ENCODE data around the gene HRAS. TPM values are rescaled to one million over a fixed set of nuclear protein-coding genes. Genes with fewer than 3 reads are reported as not detected.

Gene HRAS
- total RNA-seq, 4 donors from 2014 or later, result 41.1 to 68.0 (median 53.8) TPM

- WGBS, 2 donors (ENCODE audit: low coverage in 1 of 2), result 84% methylated on average over 9 of the region's 20 CpGs; no CpG with 5 or more reads in 1 of the 2 donors
- Histone ChIP-seq H3K27me3 (peaks cover 64% of the 10 kb centered on the region), H3K27ac (no peak overlapping the region), H3K4me3 (no peak overlapping the region), H3K9me3 (no peaks in the 10 kb centered on the region), H3K36me3 (no peaks in the 10 kb centered on the region), H3K4me1 (peaks cover 0 to 46% (median 17%) of the 10 kb centered on the region in 3 donors)
- no peak for ATAC-seq
- TF ChIP-seq, protein P1, sequence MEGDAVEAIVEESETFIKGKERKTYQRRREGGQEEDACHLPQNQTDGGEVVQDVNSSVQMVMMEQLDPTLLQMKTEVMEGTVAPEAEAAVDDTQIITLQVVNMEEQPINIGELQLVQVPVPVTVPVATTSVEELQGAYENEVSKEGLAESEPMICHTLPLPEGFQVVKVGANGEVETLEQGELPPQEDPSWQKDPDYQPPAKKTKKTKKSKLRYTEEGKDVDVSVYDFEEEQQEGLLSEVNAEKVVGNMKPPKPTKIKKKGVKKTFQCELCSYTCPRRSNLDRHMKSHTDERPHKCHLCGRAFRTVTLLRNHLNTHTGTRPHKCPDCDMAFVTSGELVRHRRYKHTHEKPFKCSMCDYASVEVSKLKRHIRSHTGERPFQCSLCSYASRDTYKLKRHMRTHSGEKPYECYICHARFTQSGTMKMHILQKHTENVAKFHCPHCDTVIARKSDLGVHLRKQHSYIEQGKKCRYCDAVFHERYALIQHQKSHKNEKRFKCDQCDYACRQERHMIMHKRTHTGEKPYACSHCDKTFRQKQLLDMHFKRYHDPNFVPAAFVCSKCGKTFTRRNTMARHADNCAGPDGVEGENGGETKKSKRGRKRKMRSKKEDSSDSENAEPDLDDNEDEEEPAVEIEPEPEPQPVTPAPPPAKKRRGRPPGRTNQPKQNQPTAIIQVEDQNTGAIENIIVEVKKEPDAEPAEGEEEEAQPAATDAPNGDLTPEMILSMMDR (IDR thresholded peaks at IDR 0.05), result no peak
- TF ChIP-seq POLR2AphosphoS5 (IDR thresholded peaks at IDR 0.05) (no peak), POLR2A (IDR thresholded peaks at IDR 0.05) (no peak), EP300 (IDR thresholded peaks at IDR 0.05) (no peak)
These were observed 23.1 kb upstream of the HRAS start for GRCh38 chr11:558503-558902.

GRCh38 chr11:557328-558132 is 22.2 kb upstream of the HRAS start:
- Histone ChIP-seq H3K27ac (no peak overlapping the region), H3K4me1 (peaks cover 0 to 46% (median 17%) of the 10 kb centered on the region in 3 donors), H3K9me3 (no peaks in the 10 kb centered on the region), H3K4me3 (no peak overlapping the region), H3K27me3 (peaks cover 74% of the 10 kb centered on the region), H3K36me3 (no peaks in the 10 kb centered on the region)
- TF ChIP-seq, protein P1 (IDR thresholded peaks at IDR 0.05), result no peak
- TF ChIP-seq POLR2A (IDR thresholded peaks at IDR 0.05), result no peak
- no peak for ATAC-seq
- 50 to 96% methylated on average over 2 to 5 of the region's 24 CpGs for WGBS, 2 donors (ENCODE audit: low coverage in 1 of 2)

DNA sequence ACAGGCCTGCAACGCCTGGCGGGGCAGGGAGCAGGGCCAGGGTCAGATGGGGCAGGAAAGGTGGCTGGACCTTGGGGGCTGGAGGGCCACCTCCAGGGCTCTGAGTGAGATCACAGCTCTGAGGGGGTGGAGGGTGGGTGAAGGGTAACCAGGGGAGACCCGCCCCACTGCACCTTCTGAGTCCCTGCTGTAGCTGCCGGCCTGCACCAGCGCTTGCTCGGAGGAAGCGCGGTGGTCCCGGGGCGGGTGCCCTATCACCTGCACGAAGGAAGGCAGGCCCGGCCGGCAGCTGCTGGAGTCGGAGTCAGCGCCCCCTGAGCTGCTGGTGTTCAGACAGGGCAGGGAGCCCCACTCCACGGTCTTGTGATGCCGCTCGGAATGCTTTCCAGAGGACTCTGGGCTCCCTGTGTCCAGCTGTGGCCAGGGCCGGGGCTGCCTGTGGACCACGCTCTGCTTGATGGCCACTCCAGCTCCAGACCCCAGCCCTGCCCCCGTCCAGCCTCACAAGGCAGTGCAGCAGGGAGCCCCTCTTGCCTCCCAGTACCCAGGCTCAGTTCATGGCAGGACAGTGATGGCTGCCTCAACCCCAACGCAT is 21.4 kb upstream of the HRAS start:
- WGBS, 2 donors (ENCODE audit: low coverage in 1 of 2), result 100% methylated on average over 1 of the region's 22 CpGs; no CpG with 5 or more reads in 1 of the 2 donors
- peaks cover 81% of the 10 kb centered on the region for H3K27me3 ChIP-seq
- no peak overlapping the region for H3K27ac ChIP-seq
- no peak for ATAC-seq
- H3K4me3 ChIP-seq, result no peak overlapping the region
- H3K36me3 ChIP-seq, result no peaks in the 10 kb centered on the region
- H3K4me1 ChIP-seq, result peaks cover 0 to 42% (median 17%) of the 10 kb centered on the region in 3 donors
- TF ChIP-seq POLR2AphosphoS5 (IDR thresholded peaks at IDR 0.05) (no peak), EP300 (IDR thresholded peaks at IDR 0.05) (no peak), POLR2A (IDR thresholded peaks at IDR 0.05) (no peak)
- TF ChIP-seq, protein P1 (IDR thresholded peaks at IDR 0.05), result no peak
- no peaks in the 10 kb centered on the region for H3K9me3 ChIP-seq

- H3K9me3 ChIP-seq, result no peaks in the 10 kb centered on the region
- peak overlapping the region in 1 of 2 donors; percentile 38 for H3K4me3 ChIP-seq
- no peaks in the 10 kb centered on the region for H3K36me3 ChIP-seq
- ATAC-seq, result no peak
- TF ChIP-seq POLR2A (IDR thresholded peaks at IDR 0.05) (no peak), POLR2AphosphoS5 (IDR thresholded peaks at IDR 0.05) (no peak), EP300 (IDR thresholded peaks at IDR 0.05) (no peak)
- TF ChIP-seq, protein P1 (IDR thresholded peaks at IDR 0.05), result no peak
- H3K27me3 ChIP-seq, result peaks cover 89% of the 10 kb centered on the region
- peaks cover 0 to 34% (median 17%) of the 10 kb centered on the region in 3 donors for H3K4me1 ChIP-seq
- H3K27ac ChIP-seq, result no peak overlapping the region
- no CpG with 5 or more reads among the region's 104 CpGs for WGBS, 2 donors (ENCODE audit: low coverage in 1 of 2)
These were observed 20.6 kb upstream of the HRAS start for GRCh38 chr11:555780-556661.

All from gastroesophageal sphincter (tissue), 4 donors.